Activated T-helper 17 cell treated with anti-CD3 and anti-CD28 coated beads, Interleukin-2, amount 50 U/mL, for 72 hours (primary cell): ENCODE data around the gene SLC43A1. TPM values are rescaled to one million over a fixed set of nuclear protein-coding genes. Genes with fewer than 3 reads are reported as not detected.

Source experiments
- ATAC-seq: fragments of 150-1000 bp; cut with Tn5 transposase; replicated peaks from 2 replicates; pipeline ENCODE4 v1.10.0; 2021; ENCODE audit warnings: mild to moderate bottlenecking, moderate library complexity
- H3K27ac Mint-ChIP-seq: one replicate; pipeline ENCODE4 v1.8.0; 2022; ENCODE audit warnings: mixed read lengths
- H3K27me3 Mint-ChIP-seq: one replicate; pipeline ENCODE4 v1.8.0; 2022; ENCODE audit warnings: mixed read lengths
- H3K36me3 Mint-ChIP-seq: one replicate; pipeline ENCODE4 v1.8.0; 2022; ENCODE audit warnings: low read depth, mild to moderate bottlenecking, mixed read lengths
- H3K4me1 Mint-ChIP-seq: one replicate; pipeline ENCODE4 v1.8.0; 2022; ENCODE audit warnings: mixed read lengths
- H3K4me3 Mint-ChIP-seq: one replicate; pipeline ENCODE4 v1.8.0; 2022; ENCODE audit warnings: mild to moderate bottlenecking, mixed read lengths
- H3K9me3 Mint-ChIP-seq: one replicate; pipeline ENCODE4 v1.8.0; 2022; ENCODE audit warnings: mixed read lengths
- total RNA-seq, 2 donors: library from RNA; stranded (reverse); gene quantifications; one replicate each; pipeline ENCODE4 v1.2.3, GENCODE V29; 2022

The SLC43A1 gene
- total RNA-seq, 2 donors from 2014 or later = 9.1 to 20.0 TPM

DNA sequence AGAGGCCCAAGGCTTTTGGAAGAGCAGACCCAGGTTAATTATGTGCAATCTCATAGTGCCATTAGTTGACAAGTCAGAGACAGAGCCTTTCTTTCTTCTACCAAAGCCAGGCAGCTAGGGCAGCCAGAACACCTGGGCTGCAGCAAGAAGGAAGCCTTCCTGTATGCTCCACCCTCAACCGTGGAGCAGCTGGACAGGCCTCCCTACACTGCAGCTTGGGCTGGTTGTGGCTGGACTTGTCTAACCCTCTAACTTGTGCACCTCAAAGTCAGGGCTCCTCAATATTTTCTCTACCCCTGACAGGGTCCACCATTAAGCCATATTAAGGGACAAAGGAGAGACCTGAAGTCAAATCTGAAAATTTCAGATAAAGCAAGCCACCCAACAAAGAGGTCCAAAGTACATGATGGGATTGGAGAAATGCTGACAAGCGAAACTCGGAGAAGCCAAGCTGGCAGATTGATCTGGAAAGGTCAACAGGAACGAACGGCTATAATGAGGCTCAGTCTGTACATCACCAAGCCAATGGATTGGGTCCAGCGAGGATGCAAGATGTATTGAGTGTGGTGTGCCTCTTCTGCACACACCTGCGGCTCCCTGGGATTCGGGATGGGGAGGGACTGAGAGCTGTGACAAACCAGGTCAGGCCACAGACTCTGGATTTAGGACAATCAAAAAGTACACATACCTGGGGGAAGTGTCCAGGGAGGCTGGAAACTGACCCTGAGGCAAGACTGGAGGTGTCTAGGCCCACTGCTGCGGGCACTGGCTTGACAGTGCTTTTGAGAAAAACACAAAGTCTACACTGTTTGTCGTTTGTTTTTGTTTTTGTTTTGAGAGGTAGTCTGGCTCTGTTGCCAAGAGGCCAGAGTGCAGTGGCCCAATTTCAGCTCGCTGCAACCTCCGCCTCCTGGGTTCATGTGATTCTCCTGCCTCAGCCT, 76.9 kb downstream of the SLC43A1 start:
- Mint-ChIP-seq H3K36me3 (no peaks in the 10 kb centered on the region), H3K4me3 (no peak overlapping the region), H3K9me3 (no peaks in the 10 kb centered on the region), H3K4me1 (no peaks in the 10 kb centered on the region), H3K27ac (no peak overlapping the region), H3K27me3 (no peaks in the 10 kb centered on the region)
- no peak for ATAC-seq

- no peaks in the 10 kb centered on the region for H3K4me1 Mint-ChIP-seq
- no peak overlapping the region for H3K27ac Mint-ChIP-seq
- no peak overlapping the region for H3K4me3 Mint-ChIP-seq
- H3K36me3 Mint-ChIP-seq = no peaks in the 10 kb centered on the region
- ATAC-seq = no peak
- no peaks in the 10 kb centered on the region for H3K9me3 Mint-ChIP-seq
- H3K27me3 Mint-ChIP-seq = no peaks in the 10 kb centered on the region
These were observed 79.5 kb downstream of the SLC43A1 start for GRCh38 chr11:57436031-57436430.

DNA sequence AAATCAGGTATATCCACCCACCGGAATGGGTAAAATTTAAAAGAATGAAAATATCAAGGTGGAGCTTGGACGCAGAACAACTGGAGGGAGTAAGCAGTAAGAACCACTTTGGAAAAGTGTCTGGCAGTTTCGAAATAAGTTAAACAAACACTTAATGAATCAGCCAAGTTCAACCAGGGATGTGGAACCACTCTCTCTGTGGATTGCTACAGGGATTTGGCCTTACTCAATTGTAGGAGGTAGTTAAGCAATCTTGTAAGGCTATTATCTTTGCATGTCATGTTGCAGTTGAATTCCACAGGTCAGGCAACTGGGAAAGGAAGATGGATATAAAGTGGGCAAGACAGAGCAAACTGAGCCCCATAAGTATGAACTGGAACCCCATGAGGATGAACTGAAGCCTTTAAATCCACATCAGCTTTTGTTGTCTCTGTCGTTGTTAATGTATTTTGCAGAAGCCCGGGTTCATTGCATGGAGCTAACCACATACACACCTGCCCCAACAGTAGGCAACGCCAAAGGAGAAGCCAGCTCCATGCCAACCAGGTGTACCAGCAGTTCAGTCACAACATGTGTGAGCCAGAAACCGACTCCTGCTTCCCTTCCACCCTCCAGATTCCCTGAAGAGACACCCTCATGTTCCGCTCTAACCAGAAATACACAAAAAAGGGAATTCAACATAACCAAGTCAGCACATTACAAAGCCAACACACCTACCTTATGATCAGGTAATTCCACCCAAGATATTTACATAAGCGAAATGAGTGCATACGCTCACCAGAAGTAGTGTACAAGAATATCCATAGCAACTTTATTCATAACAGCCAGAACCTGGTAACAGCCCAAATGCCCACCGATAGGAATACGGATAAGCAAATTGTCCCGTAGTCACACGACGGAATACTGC, 80.6 kb downstream of the SLC43A1 start:
- Mint-ChIP-seq H3K4me3 (no peak overlapping the region), H3K36me3 (no peaks in the 10 kb centered on the region), H3K27ac (no peak overlapping the region), H3K4me1 (no peaks in the 10 kb centered on the region), H3K27me3 (no peaks in the 10 kb centered on the region), H3K9me3 (no peaks in the 10 kb centered on the region)
- no peak for ATAC-seq

Other genes with a start within 250 kb of the SLC43A1 start
- 10 to 100 TPM in 1 of 2 donors, 1 to 10 TPM in 1; 4.1 to 13.6 TPM for gene TNKS1BP1, start 190.8 kb downstream of the SLC43A1 start, total RNA-seq
- 100 to 1,000 TPM in 1 of 2 donors, 10 to 100 TPM in 1; 92.1 to 171 TPM for gene SSRP1, start 179.8 kb downstream of the SLC43A1 start, total RNA-seq
- gene P2RX3, start 177.3 kb downstream of the SLC43A1 start, total RNA-seq = not detected
- not detected for gene PRG3, start 134.6 kb downstream of the SLC43A1 start, total RNA-seq
- gene PRG2, start 125.1 kb downstream of the SLC43A1 start, total RNA-seq = 1 to 10 TPM; 2.2 to 6.2 TPM
- 100 to 1,000 TPM; 346 to 386 TPM for gene SLC43A3, start 88.6 kb downstream of the SLC43A1 start, total RNA-seq
- under 1 TPM; 0.22 to 0.82 TPM for gene RTN4RL2, start 55.2 kb downstream of the SLC43A1 start, total RNA-seq
- 100 to 1,000 TPM in 1 of 2 donors, 10 to 100 TPM in 1; 56.4 to 125 TPM for gene TIMM10, start 15.1 kb upstream of the SLC43A1 start, total RNA-seq
- not detected for gene SMTNL1, start 21.9 kb upstream of the SLC43A1 start, total RNA-seq
- gene UBE2L6, start 52.0 kb upstream of the SLC43A1 start, total RNA-seq = 100 to 1,000 TPM in 1 of 2 donors, 10 to 100 TPM in 1; 69.2 to 110 TPM
- not detected for gene SERPING1, start 82.0 kb upstream of the SLC43A1 start, total RNA-seq
- 1 to 10 TPM in 1 of 2 donors, not detected in 1; 1.5 TPM for gene YPEL4, start 134.2 kb upstream of the SLC43A1 start, total RNA-seq
- gene CLP1, start 142.1 kb upstream of the SLC43A1 start, total RNA-seq = 10 to 100 TPM; 16.6 to 24.1 TPM
- gene ZDHHC5, start 152.4 kb upstream of the SLC43A1 start, total RNA-seq = 10 to 100 TPM; 58.2 to 79.9 TPM
- 10 to 100 TPM; 10.9 to 12.3 TPM for gene MED19, start 196.5 kb upstream of the SLC43A1 start, total RNA-seq
- 10 to 100 TPM; 40.3 to 75.7 TPM for gene TMX2, start 196.9 kb upstream of the SLC43A1 start, total RNA-seq
- gene SELENOH, start 225.8 kb upstream of the SLC43A1 start, total RNA-seq = 100 to 1,000 TPM; 149 to 175 TPM
- not detected for gene BTBD18, start 236.1 kb upstream of the SLC43A1 start, total RNA-seq
- gene CTNND1, start 246.1 kb upstream of the SLC43A1 start, total RNA-seq = 10 to 100 TPM in 1 of 2 donors, 1 to 10 TPM in 1; 4.6 to 12.5 TPM